OCI-M1 (cell line): ENCODE measurements around the gene PSD4.

Experiments used
- DNase-seq: peaks from one replicate; lab custom pipeline; 2025; lab: John Stamatoyannopoulos, UW

PSD4 gene

GRCh38 chr2:113173542-113174375 lies at the start of gene PSD4:
PSD4 (plus strand) TSS chr2:113173971; CDS start chr2:113182457, 8,486 bp downstream.
- DNase-seq, result peak; percentile 85

GRCh38 chr2:113124181-113124961 lies 49.4 kb upstream of the PSD4 start:
- peak; percentile 74 for DNase-seq

- no peak for DNase-seq
These were observed 48.6 kb upstream of the PSD4 start for GRCh38 chr2:113124984-113125855.

- no peak for DNase-seq
These were observed 46.7 kb upstream of the PSD4 start, which contains the start of gene IL1RN for GRCh38 chr2:113126845-113127645. IL1RN (plus strand) TSS chr2:113127598; CDS start chr2:113127625, 27 bp downstream.

- DNase-seq, result no peak
These were observed 45.9 kb upstream of the PSD4 start for GRCh38 chr2:113127646-113128570.

- no peak for DNase-seq
These were observed 44.2 kb upstream of the PSD4 start for GRCh38 chr2:113129519-113130078.

GRCh38 chr2:113131352-113132185 lies 42.2 kb upstream of the PSD4 start:
- DNase-seq, result no peak

GRCh38 chr2:113132414-113133021 lies 41.3 kb upstream of the PSD4 start:
- no peak for DNase-seq

GRCh38 chr2:113133704-113134598 lies 39.8 kb upstream of the PSD4 start:
- DNase-seq, result no peak

GRCh38 chr2:113134717-113135116 lies 39.1 kb upstream of the PSD4 start:
- no peak for DNase-seq

GRCh38 chr2:113135317-113135716 lies 38.5 kb upstream of the PSD4 start:
- DNase-seq, result no peak

- peak; percentile 54 for DNase-seq
These were observed 36.7 kb upstream of the PSD4 start for GRCh38 chr2:113136828-113137775.

GRCh38 chr2:113137827-113138226 lies 35.9 kb upstream of the PSD4 start:
- no peak for DNase-seq

GRCh38 chr2:113138428-113139322 lies 35.1 kb upstream of the PSD4 start:
- peak; percentile 86 for DNase-seq

GRCh38 chr2:113141451-113141850 lies 32.3 kb upstream of the PSD4 start:
- DNase-seq, result no peak
